Naive B cell (primary cell): ENCODE results near the gene CAV1. TPM values are rescaled to one million over a fixed set of nuclear protein-coding genes. Genes with fewer than 3 reads are reported as not detected.

Experiments
- ATAC-seq, 2 donors: fragments of 150-1000 bp; cut with Tn5 transposase; 2 replicates each; pipeline ENCODE4 v1.10.0; 2021; ENCODE audit warnings: low read depth in 2 of 2, mild to moderate bottlenecking in 2 of 2, moderate library complexity in 2 of 2
- DNase-seq: peaks from one replicate; pipeline ENCODE4 v3.0.0; 2022
- H3K27ac Mint-ChIP-seq, 6 donors: one replicate each; pipeline ENCODE4 v1.8.0; 2020 to 2022; ENCODE audit warnings: mild to moderate bottlenecking in 6 of 6, mixed read lengths in 6 of 6, moderate library complexity in 5 of 6, inconsistent platforms in 2 of 6
- H3K27me3 Mint-ChIP-seq, 3 donors: one replicate each; pipeline ENCODE4 v1.8.0; 2021 to 2022; ENCODE audit warnings: mixed read lengths in 3 of 3, mild to moderate bottlenecking in 1 of 3
- H3K36me3 Mint-ChIP-seq, 2 donors: one replicate each; pipeline ENCODE4 v1.8.0; 2020 to 2022; ENCODE audit warnings: mixed read lengths in 2 of 2, inconsistent platforms in 1 of 2, mild to moderate bottlenecking in 1 of 2
- H3K4me1 Mint-ChIP-seq, 3 donors: one replicate each; pipeline ENCODE4 v1.8.0; 2020 to 2022; ENCODE audit warnings: mixed read lengths in 3 of 3, inconsistent platforms in 1 of 3, mild to moderate bottlenecking in 1 of 3, moderate library complexity in 1 of 3
- H3K4me3 Mint-ChIP-seq, 8 donors: one replicate each; pipeline ENCODE4 v1.8.0; 2020 to 2022; ENCODE audit warnings: mild to moderate bottlenecking in 8 of 8, mixed read lengths in 8 of 8, moderate library complexity in 8 of 8, inconsistent platforms in 2 of 8
- H3K9me3 Mint-ChIP-seq, 7 donors: one replicate each; pipeline ENCODE4 v1.8.0; 2020 to 2022; ENCODE audit warnings: mixed read lengths in 7 of 7, mild to moderate bottlenecking in 5 of 7, inconsistent platforms in 2 of 7, moderate library complexity in 1 of 7
- polyA plus RNA-seq, 6 donors: library from polyadenylated mRNA; unstranded; fragments of 300-500 nt; fragmentation: Illumina TruSeq; gene quantifications; one replicate each; pipeline ENCODE4 v1.2.3, GENCODE V29; 2021; ENCODE audit warnings: low read depth in 6 of 6

The CAV1 gene
- polyA plus RNA-seq, 6 donors from 2014 or later, result 0.73 to 9.0 (median 4.8) TPM

DNA sequence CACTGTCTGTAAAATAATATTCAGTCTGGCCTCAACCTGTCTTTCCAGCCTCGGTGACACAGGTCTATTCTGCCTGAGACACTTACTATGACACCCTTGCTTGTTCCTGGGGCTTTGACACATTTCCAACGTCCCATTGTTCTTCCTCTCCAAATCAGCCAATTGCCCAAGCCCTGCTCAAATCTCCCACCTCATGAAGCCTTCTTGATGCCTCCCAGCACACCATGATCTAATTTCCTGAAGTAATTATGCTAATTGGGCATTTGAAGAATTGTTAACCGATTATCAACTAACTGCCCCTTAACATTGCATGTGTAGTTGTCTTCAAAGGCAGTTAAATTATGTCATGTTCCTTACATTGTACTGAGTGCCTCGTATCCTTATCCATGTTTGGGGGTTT, 33.1 kb downstream of the CAV1 start:
- Mint-ChIP-seq H3K36me3 (peaks cover 6 to 8% of the 10 kb centered on the region in 2 donors), H3K27ac (peak overlapping the region in 1 of 6 donors; percentile 4), H3K4me3 (no peak overlapping the region), H3K9me3 (peaks cover 6 to 15% (median 11%) of the 10 kb centered on the region in 7 donors), H3K27me3 (peaks cover 8 to 42% (median 18%) of the 10 kb centered on the region in 3 donors), H3K4me1 (peaks cover 12 to 13% (median 13%) of the 10 kb centered on the region in 3 donors)
- ATAC-seq (no peak), DNase-seq (no peak)

DNA sequence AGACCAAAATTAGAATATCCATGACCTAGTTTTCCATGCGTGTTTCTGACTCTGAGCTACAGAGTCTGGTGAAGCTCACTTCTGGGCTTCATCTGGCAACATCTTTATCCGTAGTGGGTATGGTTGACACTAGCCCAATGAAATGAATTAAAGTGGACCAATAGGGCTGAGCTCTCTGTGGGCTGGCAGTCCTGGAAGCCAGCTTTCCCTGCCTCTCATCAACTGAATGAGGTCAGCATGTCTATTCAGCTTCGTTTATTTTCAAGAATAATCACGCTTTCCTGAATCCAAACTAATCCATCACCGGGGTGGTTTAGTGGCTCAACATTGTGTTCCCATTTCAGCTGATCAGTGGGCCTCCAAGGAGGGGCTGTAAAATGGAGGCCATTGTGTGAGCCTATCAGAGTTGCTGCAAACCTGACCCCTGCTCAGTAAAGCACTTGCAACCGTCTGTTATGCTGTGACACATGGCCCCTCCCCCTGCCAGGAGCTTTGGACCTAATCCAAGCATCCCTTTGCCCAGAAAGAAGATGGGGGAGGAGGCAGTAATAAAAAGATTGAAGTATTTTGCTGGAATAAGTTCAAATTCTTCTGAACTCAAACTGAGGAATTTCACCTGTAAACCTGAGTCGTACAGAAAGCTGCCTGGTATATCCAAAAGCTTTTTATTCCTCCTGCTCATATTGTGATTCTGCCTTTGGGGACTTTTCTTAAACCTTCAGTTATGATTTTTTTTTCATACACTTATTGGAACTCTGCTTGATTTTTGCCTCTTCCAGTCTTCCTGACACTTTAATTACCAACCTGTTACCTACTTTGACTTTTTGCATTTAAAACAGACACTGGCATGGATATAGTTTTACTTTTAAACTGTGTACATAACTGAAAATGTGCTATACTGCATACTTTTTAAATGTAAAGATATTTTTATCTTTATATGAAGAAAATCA, 35.5 kb downstream of the CAV1 start:
- Mint-ChIP-seq H3K27ac (no peak overlapping the region), H3K27me3 (peaks cover 14 to 32% (median 18%) of the 10 kb centered on the region in 3 donors), H3K4me3 (no peak overlapping the region), H3K9me3 (peaks cover 6 to 16% (median 11%) of the 10 kb centered on the region in 7 donors), H3K4me1 (peaks cover 9 to 11% (median 10%) of the 10 kb centered on the region in 3 donors), H3K36me3 (peaks cover 6 to 8% of the 10 kb centered on the region in 2 donors)
- DNase-seq (no peak), ATAC-seq (no peak)

DNA sequence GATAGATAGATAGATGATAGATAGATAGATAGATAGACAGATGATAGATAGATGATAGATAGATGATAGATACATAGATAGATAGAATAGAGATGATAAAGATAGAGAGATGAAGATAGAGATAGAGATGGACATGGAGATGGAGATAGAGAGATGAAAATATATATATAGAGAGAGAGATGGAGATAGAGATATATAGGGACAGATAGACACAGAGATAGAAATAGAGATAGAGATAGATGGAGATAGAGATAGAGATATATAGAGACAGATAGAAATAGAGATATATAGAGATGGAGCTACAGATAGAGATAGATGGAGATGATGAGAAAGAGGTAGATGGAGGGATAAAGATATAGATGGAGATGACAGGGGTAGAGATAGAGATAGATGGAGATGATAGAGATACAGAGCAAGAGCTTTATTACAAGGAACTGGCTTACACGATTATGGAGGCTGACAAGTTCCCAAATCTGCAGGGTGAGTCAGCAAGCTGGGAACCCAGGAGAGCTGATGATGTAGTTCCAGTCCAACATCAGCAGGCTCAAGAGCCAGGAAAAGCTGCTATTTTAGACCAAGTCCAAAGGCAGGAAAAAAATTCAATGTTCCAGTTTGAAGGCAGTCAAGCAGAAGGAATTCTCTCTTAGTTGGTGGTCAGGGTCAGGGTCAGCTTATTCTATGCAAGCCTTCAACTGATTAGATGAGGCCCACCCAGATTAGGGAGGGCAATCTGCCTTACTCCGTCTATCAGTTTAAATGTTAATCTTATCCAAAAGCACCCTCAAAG, 37.1 kb downstream of the CAV1 start:
- H3K9me3 Mint-ChIP-seq, result peaks cover 6 to 16% (median 11%) of the 10 kb centered on the region in 7 donors
- ATAC-seq (no peak), DNase-seq (no peak)
- H3K27me3 Mint-ChIP-seq, result peaks cover 14 to 30% (median 18%) of the 10 kb centered on the region in 3 donors
- H3K27ac Mint-ChIP-seq, result peak overlapping the region in 4 of 6 donors; percentile 9 to 94 (median 30)
- H3K36me3 Mint-ChIP-seq, result peaks cover 6 to 8% of the 10 kb centered on the region in 2 donors
- H3K4me1 Mint-ChIP-seq, result peaks cover 8 to 10% (median 9%) of the 10 kb centered on the region in 3 donors
- H3K4me3 Mint-ChIP-seq, result no peak overlapping the region

DNA sequence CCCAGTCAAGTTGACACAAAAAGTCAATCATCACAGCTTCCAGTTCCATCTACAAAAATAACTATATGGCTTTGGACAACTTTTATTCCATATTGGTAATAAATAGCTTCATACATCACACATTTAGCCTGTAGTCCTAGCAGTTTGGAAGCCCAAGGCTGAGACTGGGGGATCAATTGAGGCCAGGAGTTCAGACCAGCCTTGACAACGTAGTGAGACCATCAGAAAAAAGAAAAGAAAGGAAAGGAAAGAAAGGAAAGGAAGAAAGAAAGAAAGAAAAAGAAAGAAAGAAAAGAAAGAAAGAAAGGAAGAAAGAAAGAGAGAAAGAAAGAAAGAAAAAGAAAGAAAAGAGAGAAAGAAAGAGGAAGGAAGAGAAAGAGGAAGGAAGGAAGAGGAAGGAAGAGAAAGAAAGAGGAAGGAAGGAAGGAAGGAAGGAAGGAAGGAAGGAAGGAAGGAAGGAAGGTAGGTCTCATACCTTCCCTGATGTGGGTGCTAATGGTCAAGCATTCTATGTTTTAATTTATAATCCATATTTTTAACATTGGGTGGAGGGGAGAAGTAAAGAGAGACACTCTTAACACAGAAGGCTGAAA, 37.8 kb downstream of the CAV1 start:
- H3K27me3 Mint-ChIP-seq, result peaks cover 12 to 26% (median 16%) of the 10 kb centered on the region in 3 donors
- H3K27ac Mint-ChIP-seq, result peak overlapping the region in 5 of 6 donors; percentile 1 to 94 (median 69)
- ATAC-seq, result no peak
- no peak overlapping the region for H3K4me3 Mint-ChIP-seq
- no peak for DNase-seq
- peaks cover 8 to 10% (median 9%) of the 10 kb centered on the region in 3 donors for H3K4me1 Mint-ChIP-seq
- H3K9me3 Mint-ChIP-seq, result peaks cover 6 to 16% (median 11%) of the 10 kb centered on the region in 7 donors
- peaks cover 6 to 8% of the 10 kb centered on the region in 2 donors for H3K36me3 Mint-ChIP-seq

DNA sequence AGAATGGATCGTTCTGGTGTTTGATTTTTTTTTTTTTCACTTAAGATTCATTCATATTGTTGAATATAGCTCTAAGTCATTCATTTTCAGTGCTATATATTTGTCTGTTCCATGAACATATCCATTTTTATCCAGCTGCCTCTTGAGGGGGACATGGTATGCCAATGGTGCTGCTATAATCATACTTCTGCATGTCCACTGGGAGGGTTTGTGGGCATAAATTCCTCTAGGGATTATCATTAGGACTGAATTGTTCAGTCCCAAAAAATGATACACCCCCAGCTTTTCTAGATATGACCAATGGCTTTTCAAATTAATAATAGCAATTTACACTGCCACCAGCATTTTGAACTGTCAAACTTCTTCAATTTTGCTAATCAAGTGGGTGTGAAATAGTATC, 41.1 kb downstream of the CAV1 start:
- Mint-ChIP-seq H3K9me3 (peaks cover 6 to 16% (median 11%) of the 10 kb centered on the region in 7 donors), H3K4me3 (no peak overlapping the region), H3K27ac (no peak overlapping the region), H3K36me3 (peaks cover 0 to 8% of the 10 kb centered on the region in 2 donors), H3K27me3 (peaks cover 14 to 25% (median 21%) of the 10 kb centered on the region in 3 donors), H3K4me1 (peaks cover 15 to 17% (median 15%) of the 10 kb centered on the region in 3 donors)
- ATAC-seq (no peak), DNase-seq (no peak)

DNA sequence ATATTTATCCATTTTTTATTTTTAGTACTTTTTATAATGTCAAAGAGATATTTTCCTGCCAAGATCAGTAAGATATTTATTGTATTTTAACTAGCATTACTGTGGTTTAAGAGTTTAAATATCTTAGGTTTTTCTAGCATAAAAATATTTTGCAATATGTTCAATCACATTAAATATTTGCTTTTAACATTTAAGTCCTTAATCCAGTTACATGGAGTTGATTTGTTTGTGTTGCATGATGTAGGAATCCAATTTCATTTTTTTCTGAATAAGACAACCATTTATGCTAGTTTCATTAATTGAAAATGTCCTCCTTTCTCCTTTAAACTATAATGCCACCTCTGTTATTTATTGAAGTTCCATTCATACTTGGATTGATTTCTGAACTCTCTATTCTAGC, 41.8 kb downstream of the CAV1 start:
- no peak overlapping the region for H3K4me3 Mint-ChIP-seq
- DNase-seq, result no peak
- H3K27me3 Mint-ChIP-seq, result peaks cover 14 to 25% (median 21%) of the 10 kb centered on the region in 3 donors
- ATAC-seq, result no peak
- no peak overlapping the region for H3K27ac Mint-ChIP-seq
- peaks cover 15 to 17% (median 15%) of the 10 kb centered on the region in 3 donors for H3K4me1 Mint-ChIP-seq
- H3K9me3 Mint-ChIP-seq, result peaks cover 6 to 14% (median 10%) of the 10 kb centered on the region in 7 donors
- H3K36me3 Mint-ChIP-seq, result peaks cover 0 to 6% of the 10 kb centered on the region in 2 donors

GRCh38 chr7:116569737-116570136, 44.9 kb downstream of the CAV1 start:
- Mint-ChIP-seq H3K36me3 (no peaks in the 10 kb centered on the region), H3K9me3 (no peaks in the 10 kb centered on the region), H3K4me1 (peaks cover 17 to 23% (median 22%) of the 10 kb centered on the region in 3 donors), H3K27ac (no peak overlapping the region), H3K27me3 (peaks cover 11 to 23% (median 16%) of the 10 kb centered on the region in 3 donors), H3K4me3 (no peak overlapping the region)
- ATAC-seq, result no peak
- DNase-seq, result no peak

DNA sequence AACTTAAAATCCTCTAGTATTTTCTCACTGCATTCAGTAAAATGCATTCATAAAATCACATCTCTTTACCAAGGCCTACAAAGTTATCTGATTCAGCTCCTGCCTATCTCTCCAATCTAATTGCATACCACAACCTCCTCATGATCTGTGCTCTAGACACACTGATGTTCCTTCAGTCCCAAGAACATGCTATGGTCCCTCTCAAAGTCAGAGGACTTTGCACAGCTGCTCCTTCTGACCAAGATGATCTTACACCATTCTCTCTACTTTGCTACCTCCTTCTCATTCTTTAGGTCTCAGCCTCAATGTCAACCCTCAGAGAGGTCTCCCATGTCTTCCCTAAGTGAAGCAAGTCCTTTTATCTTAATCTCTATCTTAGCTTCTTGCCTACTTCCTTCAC, 45.5 kb downstream of the CAV1 start:
- H3K27ac Mint-ChIP-seq, result no peak overlapping the region
- ATAC-seq (no peak), DNase-seq (no peak)
- peaks cover 17 to 25% (median 22%) of the 10 kb centered on the region in 3 donors for H3K4me1 Mint-ChIP-seq
- H3K36me3 Mint-ChIP-seq, result no peaks in the 10 kb centered on the region
- H3K9me3 Mint-ChIP-seq, result no peaks in the 10 kb centered on the region
- peaks cover 8 to 17% (median 11%) of the 10 kb centered on the region in 3 donors for H3K27me3 Mint-ChIP-seq
- H3K4me3 Mint-ChIP-seq, result no peak overlapping the region

DNA sequence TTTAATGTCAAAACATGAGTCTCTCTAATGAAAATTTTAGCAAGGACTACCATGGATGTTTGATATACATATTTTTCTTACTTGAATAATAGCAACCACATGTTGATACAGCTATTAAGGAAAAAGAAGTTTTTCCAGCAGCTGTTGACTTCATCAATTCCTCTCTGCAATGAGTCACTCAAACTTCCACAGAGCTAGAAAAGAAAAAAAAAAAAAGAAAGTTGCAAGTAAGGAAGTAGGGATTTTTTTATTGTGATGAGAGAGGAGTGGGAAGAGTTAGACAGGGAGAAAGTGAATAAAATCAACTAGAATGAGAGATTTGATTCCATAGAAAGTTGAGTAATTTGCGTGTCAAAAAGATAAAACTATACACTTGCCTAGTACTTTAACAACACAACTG, 46.2 kb downstream of the CAV1 start:
- DNase-seq (no peak), ATAC-seq (no peak)
- H3K4me3 Mint-ChIP-seq, result no peak overlapping the region
- no peaks in the 10 kb centered on the region for H3K9me3 Mint-ChIP-seq
- H3K27me3 Mint-ChIP-seq, result peaks cover 8 to 16% (median 11%) of the 10 kb centered on the region in 3 donors
- no peaks in the 10 kb centered on the region for H3K36me3 Mint-ChIP-seq
- H3K27ac Mint-ChIP-seq, result no peak overlapping the region
- H3K4me1 Mint-ChIP-seq, result peaks cover 17 to 25% (median 22%) of the 10 kb centered on the region in 3 donors

DNA sequence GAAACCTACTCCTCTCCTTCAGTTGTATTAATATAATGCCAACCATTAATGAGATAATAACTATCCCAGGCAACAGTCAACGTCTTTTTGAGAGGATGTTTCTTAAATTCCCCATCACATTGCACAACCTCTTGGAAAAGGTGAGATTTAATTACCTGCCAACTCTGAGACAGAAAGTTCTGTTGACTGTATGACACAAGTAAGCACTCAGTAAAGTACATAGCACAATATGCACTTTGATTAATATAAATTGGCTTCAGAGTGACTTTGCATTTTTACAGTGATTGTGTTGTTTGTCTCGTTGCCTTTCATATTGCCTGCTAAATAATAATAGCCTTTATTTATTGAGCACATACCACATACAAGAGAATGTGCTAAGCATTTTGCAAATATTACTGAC, 46.7 kb downstream of the CAV1 start:
- ATAC-seq, result no peak
- Mint-ChIP-seq H3K27me3 (peaks cover 8 to 16% (median 12%) of the 10 kb centered on the region in 3 donors), H3K36me3 (no peaks in the 10 kb centered on the region), H3K4me1 (peaks cover 17 to 25% (median 22%) of the 10 kb centered on the region in 3 donors), H3K9me3 (no peaks in the 10 kb centered on the region), H3K27ac (no peak overlapping the region), H3K4me3 (no peak overlapping the region)
- DNase-seq, result no peak

- Mint-ChIP-seq H3K4me1 (peaks cover 17 to 25% (median 22%) of the 10 kb centered on the region in 3 donors), H3K27me3 (peaks cover 8 to 16% (median 16%) of the 10 kb centered on the region in 3 donors), H3K27ac (no peak overlapping the region), H3K9me3 (no peaks in the 10 kb centered on the region), H3K36me3 (no peaks in the 10 kb centered on the region), H3K4me3 (no peak overlapping the region)
- ATAC-seq (no peak), DNase-seq (no peak)
Observed at GRCh38 chr7:116572036-116572435, 47.2 kb downstream of the CAV1 start.

GRCh38 chr7:116573541-116573940, 48.7 kb downstream of the CAV1 start:
- Mint-ChIP-seq H3K27ac (peak overlapping the region in 4 of 6 donors; percentile 37 to 75 (median 66)), H3K9me3 (no peaks in the 10 kb centered on the region), H3K36me3 (no peaks in the 10 kb centered on the region), H3K27me3 (peaks cover 8 to 16% (median 16%) of the 10 kb centered on the region in 3 donors), H3K4me3 (peak overlapping the region in 6 of 8 donors; percentile 3 to 66 (median 27)), H3K4me1 (peaks cover 17 to 25% (median 22%) of the 10 kb centered on the region in 3 donors)
- ATAC-seq (peak in 1 of 2 donors; percentile 53), DNase-seq (no peak)
